WTC11 (cell line): Measurements from ENCODE around the gene ECI1. TPM values are rescaled to one million over a fixed set of nuclear protein-coding genes. Genes with fewer than 3 reads are reported as not detected.

ENCODE experiments used
- ATAC-seq: fragments of 200-7000 bp; cut with Tn5 transposase; 2 replicates; pipeline ENCODE4 v1.10.0; 2021; ENCODE audit warnings: mild to moderate bottlenecking, moderate library complexity
- CTCF ChIA-PET: fragments of 300-600 bp; sonication (Branson Sonifier 250); formaldehyde crosslinking; loops from one replicate; lab custom pipeline; 2021; ENCODE audit warnings: antibody characterized with exemption; lab: Charles Lee
- POLR2A ChIA-PET: fragments of 350-600 bp; sonication (Branson Sonifier 250); formaldehyde crosslinking; loops from one replicate; lab custom pipeline; 2021; ENCODE audit warnings: antibody characterized with exemption; lab: Charles Lee
- DNase-seq: peaks from one replicate; pipeline ENCODE4 v3.0.0; 2021; ENCODE audit warnings: low spot score
- H3K27ac Mint-ChIP-seq: 2 replicates; pipeline ENCODE4 v1.8.0; 2021; ENCODE audit warnings: mixed read lengths
- H3K27me3 Mint-ChIP-seq: 2 replicates; pipeline ENCODE4 v1.8.0; 2021; ENCODE audit warnings: low read depth, mild to moderate bottlenecking, moderate library complexity, mixed read lengths
- H3K36me3 Mint-ChIP-seq: 2 replicates; pipeline ENCODE4 v1.8.0; 2021; ENCODE audit warnings: mixed read lengths
- H3K4me1 Mint-ChIP-seq: 2 replicates; pipeline ENCODE4 v1.8.0; 2022; ENCODE audit warnings: mixed read lengths
- H3K4me3 Mint-ChIP-seq: 2 replicates; pipeline ENCODE4 v1.8.0; 2021; ENCODE audit warnings: mild to moderate bottlenecking, moderate library complexity, mixed read lengths
- H3K9me3 Mint-ChIP-seq: 2 replicates; pipeline ENCODE4 v1.8.0; 2021; ENCODE audit warnings: mixed read lengths
- GTF2I ChIP-seq: fragments of 250-450 bp; sonication (Bioruptor Pico); conservative IDR thresholded peaks from 2 replicates; pipeline ENCODE4 v1.4.0; 2021; ENCODE audit warnings: mild to moderate bottlenecking
- IRF2 ChIP-seq: sonication (generic); formaldehyde crosslinking; IDR thresholded peaks from 2 replicates; pipeline ENCODE4 v1.8.0; 2022; ENCODE audit warnings: low read depth, missing genetic modification reagents, borderline replicate concordance
- NFE2L1 ChIP-seq: sonication (generic); formaldehyde crosslinking; IDR thresholded peaks from 2 replicates; pipeline ENCODE4 v1.8.1; 2023; ENCODE audit warnings: missing genetic modification reagents
- NFYB ChIP-seq: sonication (generic); formaldehyde crosslinking; conservative IDR thresholded peaks from 2 replicates; pipeline ENCODE4 v1.8.0; 2022; ENCODE audit warnings: low read depth, missing genetic modification reagents
- OVOL2 ChIP-seq: fragments of 250-450 bp; sonication (Bioruptor Pico); IDR thresholded peaks from 2 replicates; pipeline ENCODE4 v1.9.0; 2021; ENCODE audit warnings: mild to moderate bottlenecking, borderline replicate concordance
- PRRX2 ChIP-seq: fragments of 250-450 bp; sonication (Bioruptor Pico); IDR thresholded peaks from 2 replicates; pipeline ENCODE4 v1.8.0; 2021; ENCODE audit warnings: mild to moderate bottlenecking
- ZNF121 ChIP-seq: sonication (generic); formaldehyde crosslinking; IDR thresholded peaks from 2 replicates; pipeline ENCODE4 v1.8.0; 2023; ENCODE audit warnings: missing genetic modification reagents
- ZNF423 ChIP-seq: fragments of 250-450 bp; sonication (Bioruptor Pico); IDR thresholded peaks from 2 replicates; pipeline ENCODE4 v2.1.2; 2022; ENCODE audit warnings: mild to moderate bottlenecking, moderate library complexity
- total RNA-seq: library from RNA; stranded (reverse); gene quantifications from 3 replicates; pipeline ENCODE4 v1.2.3, GENCODE V29; 2021
- TF ChIP-seq, protein P1 (sequence below): sonication (generic); formaldehyde crosslinking; IDR thresholded peaks from 2 replicates; pipeline ENCODE4 v1.8.0; 2022; ENCODE audit warnings: mild to moderate bottlenecking, missing genetic modification reagents
- TF ChIP-seq, protein P2 (sequence below): sonication (generic); formaldehyde crosslinking; IDR thresholded peaks from 2 replicates; pipeline ENCODE4 v1.8.1; 2022; ENCODE audit warnings: low read depth, missing genetic modification reagents, borderline replicate concordance
- TF ChIP-seq, protein P3 (sequence below): fragments of 250-450 bp; sonication (Bioruptor Pico); IDR thresholded peaks from 2 replicates; pipeline ENCODE4 v1.9.0; 2021; ENCODE audit warnings: mild to moderate bottlenecking

The ECI1 gene
- total RNA-seq, 1 experiment from 2014 or later = 100 TPM

DNA sequence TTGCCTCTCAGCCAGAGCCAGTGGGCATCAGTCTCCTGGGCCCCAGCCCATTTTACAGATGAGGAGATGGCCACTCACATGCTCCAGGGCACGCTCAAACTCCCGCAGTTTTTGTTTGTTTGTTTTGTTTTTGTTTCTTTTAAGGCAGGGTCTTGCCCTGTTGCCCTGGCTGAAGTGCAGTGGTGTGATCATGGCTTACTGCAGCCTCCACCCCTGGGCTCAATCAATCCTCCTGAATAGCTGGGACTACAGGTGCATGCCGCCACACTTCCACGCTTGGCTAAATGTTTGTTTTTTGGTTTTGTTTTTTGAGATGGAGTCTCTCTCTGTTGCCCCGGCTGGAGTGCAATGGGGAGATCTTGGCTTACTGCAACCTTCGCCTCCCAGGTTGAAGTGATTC, 24.5 kb downstream of the ECI1 start:
- CTCF ChIA-PET = interaction anchor here (0.6 to 1.8 kb wide), 2 partner anchors 32 to 261 kb away, joined by 5 to 8 read pairs; no protein-coding TSS in a partner anchor

DNA sequence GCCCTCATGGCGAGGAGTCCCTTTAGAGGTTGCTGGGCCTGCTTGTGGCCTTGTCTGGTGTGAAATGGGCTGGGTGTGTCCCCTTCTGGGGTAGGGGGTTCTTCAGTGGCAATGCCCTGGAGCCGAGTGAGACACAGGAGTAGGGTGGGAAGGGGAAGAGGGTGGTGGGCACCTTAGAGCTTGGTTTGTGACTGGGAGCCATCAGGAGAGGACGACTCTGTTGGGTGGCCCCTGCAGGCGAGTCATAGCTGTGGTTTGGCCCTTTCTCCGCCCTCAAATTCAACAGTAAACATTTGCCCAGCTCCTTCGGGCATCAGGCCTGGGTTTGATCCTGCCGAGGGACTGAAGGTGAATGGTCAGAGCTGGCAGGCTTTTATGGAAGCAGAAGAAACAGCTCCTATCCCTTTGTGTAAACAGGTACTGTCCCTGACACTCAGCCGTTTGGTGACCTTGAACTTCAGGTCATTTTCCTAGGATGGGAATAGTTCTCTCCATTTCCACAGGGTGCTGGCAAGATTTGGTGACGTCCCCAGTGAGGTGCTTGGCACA, 25.1 kb downstream of the ECI1 start:
- Mint-ChIP-seq H3K36me3 (peaks cover 3% of the 10 kb centered on the region; the same call in 1 of the 2 replicates), H3K4me3 (no peak overlapping the region), H3K9me3 (no peaks in the 10 kb centered on the region), H3K27me3 (no peaks in the 10 kb centered on the region), H3K27ac (0 out of 2 replicates have a peak overlapping the region, but pooled peaks have one; percentile 53), H3K4me1 (peaks cover 3% of the 10 kb centered on the region; the same call in 1 of the 2 replicates)
- POLR2A ChIA-PET = interaction anchor here (1.0 kb wide), 1 partner anchor 45 kb away, joined by 4 read pairs; no protein-coding TSS in a partner anchor
- CTCF ChIA-PET = interaction anchor here (0.6 to 1.8 kb wide), 2 partner anchors 32 to 262 kb away, joined by 5 to 8 read pairs; no protein-coding TSS in a partner anchor
- TF ChIP-seq, protein P1, sequence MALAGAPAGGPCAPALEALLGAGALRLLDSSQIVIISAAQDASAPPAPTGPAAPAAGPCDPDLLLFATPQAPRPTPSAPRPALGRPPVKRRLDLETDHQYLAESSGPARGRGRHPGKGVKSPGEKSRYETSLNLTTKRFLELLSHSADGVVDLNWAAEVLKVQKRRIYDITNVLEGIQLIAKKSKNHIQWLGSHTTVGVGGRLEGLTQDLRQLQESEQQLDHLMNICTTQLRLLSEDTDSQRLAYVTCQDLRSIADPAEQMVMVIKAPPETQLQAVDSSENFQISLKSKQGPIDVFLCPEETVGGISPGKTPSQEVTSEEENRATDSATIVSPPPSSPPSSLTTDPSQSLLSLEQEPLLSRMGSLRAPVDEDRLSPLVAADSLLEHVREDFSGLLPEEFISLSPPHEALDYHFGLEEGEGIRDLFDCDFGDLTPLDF = no peak
- no peak for TF ChIP-seq ZNF423 (CRISPR knock-in tag)
- no peak for TF ChIP-seq PRRX2 (CRISPR knock-in tag)
- TF ChIP-seq, protein P2, sequence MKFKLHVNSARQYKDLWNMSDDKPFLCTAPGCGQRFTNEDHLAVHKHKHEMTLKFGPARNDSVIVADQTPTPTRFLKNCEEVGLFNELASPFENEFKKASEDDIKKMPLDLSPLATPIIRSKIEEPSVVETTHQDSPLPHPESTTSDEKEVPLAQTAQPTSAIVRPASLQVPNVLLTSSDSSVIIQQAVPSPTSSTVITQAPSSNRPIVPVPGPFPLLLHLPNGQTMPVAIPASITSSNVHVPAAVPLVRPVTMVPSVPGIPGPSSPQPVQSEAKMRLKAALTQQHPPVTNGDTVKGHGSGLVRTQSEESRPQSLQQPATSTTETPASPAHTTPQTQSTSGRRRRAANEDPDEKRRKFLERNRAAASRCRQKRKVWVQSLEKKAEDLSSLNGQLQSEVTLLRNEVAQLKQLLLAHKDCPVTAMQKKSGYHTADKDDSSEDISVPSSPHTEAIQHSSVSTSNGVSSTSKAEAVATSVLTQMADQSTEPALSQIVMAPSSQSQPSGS = no peak
- TF ChIP-seq, protein P3, sequence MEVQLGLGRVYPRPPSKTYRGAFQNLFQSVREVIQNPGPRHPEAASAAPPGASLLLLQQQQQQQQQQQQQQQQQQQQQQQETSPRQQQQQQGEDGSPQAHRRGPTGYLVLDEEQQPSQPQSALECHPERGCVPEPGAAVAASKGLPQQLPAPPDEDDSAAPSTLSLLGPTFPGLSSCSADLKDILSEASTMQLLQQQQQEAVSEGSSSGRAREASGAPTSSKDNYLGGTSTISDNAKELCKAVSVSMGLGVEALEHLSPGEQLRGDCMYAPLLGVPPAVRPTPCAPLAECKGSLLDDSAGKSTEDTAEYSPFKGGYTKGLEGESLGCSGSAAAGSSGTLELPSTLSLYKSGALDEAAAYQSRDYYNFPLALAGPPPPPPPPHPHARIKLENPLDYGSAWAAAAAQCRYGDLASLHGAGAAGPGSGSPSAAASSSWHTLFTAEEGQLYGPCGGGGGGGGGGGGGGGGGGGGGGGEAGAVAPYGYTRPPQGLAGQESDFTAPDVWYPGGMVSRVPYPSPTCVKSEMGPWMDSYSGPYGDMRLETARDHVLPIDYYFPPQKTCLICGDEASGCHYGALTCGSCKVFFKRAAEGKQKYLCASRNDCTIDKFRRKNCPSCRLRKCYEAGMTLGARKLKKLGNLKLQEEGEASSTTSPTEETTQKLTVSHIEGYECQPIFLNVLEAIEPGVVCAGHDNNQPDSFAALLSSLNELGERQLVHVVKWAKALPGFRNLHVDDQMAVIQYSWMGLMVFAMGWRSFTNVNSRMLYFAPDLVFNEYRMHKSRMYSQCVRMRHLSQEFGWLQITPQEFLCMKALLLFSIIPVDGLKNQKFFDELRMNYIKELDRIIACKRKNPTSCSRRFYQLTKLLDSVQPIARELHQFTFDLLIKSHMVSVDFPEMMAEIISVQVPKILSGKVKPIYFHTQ (CRISPR knock-in tag) = no peak
- TF ChIP-seq OVOL2 (CRISPR knock-in tag) = no peak
- TF ChIP-seq NFYB (CRISPR knock-in tag) = no peak
- no peak for ATAC-seq
- no peak for DNase-seq

More for the DNA sequence above, 24.5 kb downstream of the ECI1 start:
- Mint-ChIP-seq H3K36me3 (peaks cover 3% of the 10 kb centered on the region; the same call in 1 of the 2 replicates), H3K27me3 (no peaks in the 10 kb centered on the region), H3K9me3 (no peaks in the 10 kb centered on the region), H3K4me3 (no peak overlapping the region), H3K4me1 (peaks cover 3% of the 10 kb centered on the region; the same call in 1 of the 2 replicates), H3K27ac (no peak overlapping the region)
- 0 out of 2 replicates have a peak, but pooled peaks have one; percentile 12 for TF ChIP-seq ZNF121
- TF ChIP-seq, protein P3 (CRISPR knock-in tag) = no peak
- DNase-seq = no peak
- ATAC-seq = no peak
- POLR2A ChIA-PET = interaction anchor here (0.6 kb wide), 1 partner anchor 324 kb away, joined by 5 read pairs; no protein-coding TSS in a partner anchor

DNA sequence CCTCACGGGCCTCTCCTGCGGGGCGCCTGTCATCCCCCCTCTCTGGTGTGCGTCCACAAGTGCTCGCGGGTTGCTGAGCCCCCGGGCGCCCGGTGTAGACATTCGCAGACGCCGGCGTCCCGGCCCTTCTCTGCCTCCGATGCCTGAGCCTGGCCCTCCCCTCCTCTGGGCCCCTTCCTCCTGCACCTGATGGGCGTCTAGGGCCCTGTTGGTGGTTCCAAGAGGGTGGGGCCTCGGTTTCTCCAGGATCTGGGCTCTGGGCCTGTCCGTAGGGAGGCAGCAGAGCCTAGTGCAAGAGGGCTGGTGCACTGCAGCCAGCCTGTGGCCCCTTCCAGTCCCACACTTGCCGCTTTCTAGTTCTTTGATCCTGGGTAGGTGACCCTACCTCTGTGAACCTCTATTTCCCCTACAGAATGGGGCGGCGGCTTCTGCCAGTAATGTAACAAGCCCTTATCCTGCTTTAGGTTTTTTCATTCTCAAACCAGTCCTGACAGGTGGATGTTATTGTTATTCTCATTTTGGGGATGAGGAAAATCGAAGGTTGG, 27.4 kb downstream of the ECI1 start:
- H3K9me3 Mint-ChIP-seq = no peaks in the 10 kb centered on the region
- POLR2A ChIA-PET = no interaction called here
- DNase-seq = no peak

More for the DNA sequence above, 27.4 kb downstream of the ECI1 start:
- peak overlapping the region; percentile 76 for H3K4me3 Mint-ChIP-seq
- H3K4me1 Mint-ChIP-seq = peaks cover 3% of the 10 kb centered on the region; the same call in 1 of the 2 replicates
- H3K36me3 Mint-ChIP-seq = no peaks in the 10 kb centered on the region
- CTCF ChIA-PET = interaction anchor here (0.6 to 1.0 kb wide), 5 partner anchors 10 to 527 kb away, joined by 3 to 4 read pairs (median 3); partner anchors contain the start of genes ECI1 and PGP
- peak; percentile 10 for ATAC-seq
- no peaks in the 10 kb centered on the region for H3K27me3 Mint-ChIP-seq
- no peak overlapping the region; the same call in 1 of the 2 replicates for H3K27ac Mint-ChIP-seq
- no peak for TF ChIP-seq ZNF423 (CRISPR knock-in tag)
- peak; percentile 45; the same call in 1 of the 2 replicates for TF ChIP-seq GTF2I (CRISPR knock-in tag)
- peak; percentile 98 for TF ChIP-seq ZNF121
- no peak for TF ChIP-seq NFE2L1 (CRISPR knock-in tag)
- TF ChIP-seq IRF2 (CRISPR knock-in tag) = no peak
